ENCODE data around the gene FBXL7.

The FBXL7 gene

GRCh38 chr5:15980835-15981234 is 480.9 kb downstream of the FBXL7 start:
- DNase-seq (ENCODE audit: extremely low read depth, low read depth) = no peak
- TF ChIP-seq, protein P1, sequence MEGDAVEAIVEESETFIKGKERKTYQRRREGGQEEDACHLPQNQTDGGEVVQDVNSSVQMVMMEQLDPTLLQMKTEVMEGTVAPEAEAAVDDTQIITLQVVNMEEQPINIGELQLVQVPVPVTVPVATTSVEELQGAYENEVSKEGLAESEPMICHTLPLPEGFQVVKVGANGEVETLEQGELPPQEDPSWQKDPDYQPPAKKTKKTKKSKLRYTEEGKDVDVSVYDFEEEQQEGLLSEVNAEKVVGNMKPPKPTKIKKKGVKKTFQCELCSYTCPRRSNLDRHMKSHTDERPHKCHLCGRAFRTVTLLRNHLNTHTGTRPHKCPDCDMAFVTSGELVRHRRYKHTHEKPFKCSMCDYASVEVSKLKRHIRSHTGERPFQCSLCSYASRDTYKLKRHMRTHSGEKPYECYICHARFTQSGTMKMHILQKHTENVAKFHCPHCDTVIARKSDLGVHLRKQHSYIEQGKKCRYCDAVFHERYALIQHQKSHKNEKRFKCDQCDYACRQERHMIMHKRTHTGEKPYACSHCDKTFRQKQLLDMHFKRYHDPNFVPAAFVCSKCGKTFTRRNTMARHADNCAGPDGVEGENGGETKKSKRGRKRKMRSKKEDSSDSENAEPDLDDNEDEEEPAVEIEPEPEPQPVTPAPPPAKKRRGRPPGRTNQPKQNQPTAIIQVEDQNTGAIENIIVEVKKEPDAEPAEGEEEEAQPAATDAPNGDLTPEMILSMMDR (IDR thresholded peaks at IDR 0.05; ENCODE audit: low read depth, low read length, missing control alignments) = no peak
- H3K4me3 ChIP-seq (replicated peaks; ENCODE audit: low read depth, low read length) = no peak overlapping the region

- TF ChIP-seq, protein P1 (IDR thresholded peaks at IDR 0.05; ENCODE audit: low read depth, low read length, missing control alignments) = no peak
- DNase-seq (ENCODE audit: extremely low read depth, low read depth) = no peak
- H3K4me3 ChIP-seq (replicated peaks; ENCODE audit: low read depth, low read length) = no peak overlapping the region
Measured at GRCh38 chr5:15983392-15983791, 483.4 kb downstream of the FBXL7 start.
